Measurements from ENCODE around the gene RIMS4.

RIMS4 gene

GRCh38 chr20:44809380-44810060 is 826 bp downstream of the RIMS4 start:
- H3K4me3 ChIP-seq (ENCODE audit: control insufficient read depth, low read depth, low read length) = no peak overlapping the region
- TF ChIP-seq, protein P1, sequence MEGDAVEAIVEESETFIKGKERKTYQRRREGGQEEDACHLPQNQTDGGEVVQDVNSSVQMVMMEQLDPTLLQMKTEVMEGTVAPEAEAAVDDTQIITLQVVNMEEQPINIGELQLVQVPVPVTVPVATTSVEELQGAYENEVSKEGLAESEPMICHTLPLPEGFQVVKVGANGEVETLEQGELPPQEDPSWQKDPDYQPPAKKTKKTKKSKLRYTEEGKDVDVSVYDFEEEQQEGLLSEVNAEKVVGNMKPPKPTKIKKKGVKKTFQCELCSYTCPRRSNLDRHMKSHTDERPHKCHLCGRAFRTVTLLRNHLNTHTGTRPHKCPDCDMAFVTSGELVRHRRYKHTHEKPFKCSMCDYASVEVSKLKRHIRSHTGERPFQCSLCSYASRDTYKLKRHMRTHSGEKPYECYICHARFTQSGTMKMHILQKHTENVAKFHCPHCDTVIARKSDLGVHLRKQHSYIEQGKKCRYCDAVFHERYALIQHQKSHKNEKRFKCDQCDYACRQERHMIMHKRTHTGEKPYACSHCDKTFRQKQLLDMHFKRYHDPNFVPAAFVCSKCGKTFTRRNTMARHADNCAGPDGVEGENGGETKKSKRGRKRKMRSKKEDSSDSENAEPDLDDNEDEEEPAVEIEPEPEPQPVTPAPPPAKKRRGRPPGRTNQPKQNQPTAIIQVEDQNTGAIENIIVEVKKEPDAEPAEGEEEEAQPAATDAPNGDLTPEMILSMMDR (IDR thresholded peaks at IDR 0.05; ENCODE audit: control insufficient read depth, insufficient read depth, low read depth, low read length, missing control alignments) = no peak
- no peak for DNase-seq (ENCODE audit: low read depth)

- DNase-seq (ENCODE audit: low read depth) = no peak
- TF ChIP-seq, protein P1 (IDR thresholded peaks at IDR 0.05; ENCODE audit: control insufficient read depth, insufficient read depth, low read depth, low read length, missing control alignments) = no peak
- no peak overlapping the region for H3K4me3 ChIP-seq (ENCODE audit: control insufficient read depth, low read depth, low read length)
These were observed 2.7 kb downstream of the RIMS4 start for GRCh38 chr20:44807684-44808056.

DNA sequence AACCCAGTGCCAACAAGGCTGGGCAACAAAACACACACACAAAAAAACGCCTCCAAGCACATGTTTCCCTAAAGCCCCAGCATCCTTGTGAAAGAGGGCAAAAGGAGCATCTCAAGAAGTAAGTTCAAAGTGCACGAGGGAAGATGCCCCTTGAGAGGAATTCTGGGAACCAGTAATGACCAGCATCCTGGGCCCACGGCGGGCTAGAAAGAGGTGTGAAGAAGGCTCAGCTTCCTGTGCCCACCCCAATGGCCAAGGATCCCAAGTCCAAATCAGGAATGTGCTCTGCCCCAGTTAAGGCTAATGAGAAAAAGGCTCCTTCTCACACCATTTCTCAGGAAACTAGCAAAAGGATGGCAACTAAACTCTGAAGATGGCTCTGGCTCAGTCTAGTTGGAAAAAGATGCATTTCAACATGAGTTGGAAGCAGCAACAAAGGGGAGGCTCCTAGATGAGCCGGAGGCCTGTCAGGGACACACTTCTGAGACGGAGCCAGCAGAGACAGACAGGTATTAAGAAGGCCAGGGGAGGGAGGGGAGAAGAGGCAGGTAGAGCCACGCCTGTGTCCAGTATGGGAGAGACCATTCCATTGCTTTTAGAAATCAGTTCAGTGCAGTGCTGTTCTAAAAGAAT is 3.2 kb downstream of the RIMS4 start:
- no peak for DNase-seq (ENCODE audit: low read depth)
- no peak overlapping the region for H3K4me3 ChIP-seq (ENCODE audit: control insufficient read depth, low read depth, low read length)
- TF ChIP-seq, protein P1 (IDR thresholded peaks at IDR 0.05; ENCODE audit: control insufficient read depth, insufficient read depth, low read depth, low read length, missing control alignments) = no peak

DNA sequence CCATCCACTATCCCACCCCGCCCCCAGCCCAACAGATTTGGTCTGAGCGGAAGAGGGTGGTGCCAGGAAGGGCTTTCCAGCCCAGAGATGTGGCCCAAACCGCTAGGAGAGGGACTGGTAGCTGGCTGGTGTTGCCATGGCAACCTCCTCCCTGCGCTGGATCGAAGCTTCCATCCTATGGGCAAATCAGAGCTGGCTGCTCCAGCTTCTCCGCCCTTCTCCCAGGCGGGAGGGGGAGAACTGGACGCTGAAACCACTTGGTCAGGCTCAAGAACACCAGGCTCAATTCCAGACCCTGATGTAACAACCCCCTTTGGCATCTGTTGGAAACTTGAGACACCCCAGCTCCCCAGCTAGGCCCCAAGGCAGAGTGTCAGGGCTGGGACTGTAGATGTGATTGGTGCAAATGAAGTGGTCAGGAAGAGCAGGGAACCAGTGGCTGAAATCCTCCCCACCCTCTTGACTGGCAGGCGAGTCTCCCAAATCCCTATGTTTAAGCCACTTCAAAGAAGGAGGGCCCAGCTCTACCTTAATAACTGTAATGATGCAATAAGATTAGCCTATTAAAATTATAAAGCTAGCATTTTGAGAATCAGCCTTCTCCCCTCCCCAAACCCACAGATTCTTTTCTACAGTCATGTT is 4.2 kb downstream of the RIMS4 start:
- H3K4me3 ChIP-seq (ENCODE audit: control insufficient read depth, low read depth, low read length) = no peak overlapping the region
- peak; percentile 32 for DNase-seq (ENCODE audit: low read depth)
- TF ChIP-seq, protein P1 (IDR thresholded peaks at IDR 0.05; ENCODE audit: control insufficient read depth, insufficient read depth, low read depth, low read length, missing control alignments) = no peak

GRCh38 chr20:44805335-44805978 is 4.9 kb downstream of the RIMS4 start:
- H3K4me3 ChIP-seq (ENCODE audit: control insufficient read depth, low read depth, low read length) = no peak overlapping the region
- TF ChIP-seq, protein P1 (IDR thresholded peaks at IDR 0.05; ENCODE audit: control insufficient read depth, insufficient read depth, low read depth, low read length, missing control alignments) = no peak
- DNase-seq (ENCODE audit: low read depth) = no peak

DNA sequence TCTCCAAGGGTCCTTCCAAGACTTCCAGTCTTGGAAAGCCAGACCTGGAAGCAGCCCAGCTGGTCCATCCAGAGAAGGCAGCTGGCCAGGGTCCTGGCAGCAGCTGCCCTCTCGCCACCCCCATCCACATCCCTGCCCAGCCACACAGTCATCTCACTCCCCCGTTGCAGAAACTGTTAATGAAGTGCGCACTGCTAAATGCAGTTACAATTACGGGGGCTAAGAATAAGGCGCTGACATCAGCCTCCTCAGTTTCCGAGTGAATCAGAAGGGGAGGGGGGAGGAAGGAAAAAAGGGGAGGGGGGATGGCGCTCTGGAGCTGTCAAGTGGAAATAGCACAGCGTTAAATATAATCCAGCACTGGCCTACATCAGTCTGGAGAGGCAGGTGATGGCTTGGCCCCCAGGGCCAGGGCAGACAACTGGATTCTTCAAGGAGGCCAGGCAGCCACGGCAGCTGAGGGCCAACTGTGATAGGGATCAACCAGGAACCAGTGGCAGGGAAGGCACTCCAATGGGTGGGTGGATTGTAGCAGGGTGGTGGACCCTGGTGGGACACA is 6.9 kb downstream of the RIMS4 start:
- H3K4me3 ChIP-seq (ENCODE audit: control insufficient read depth, low read depth, low read length) = no peak overlapping the region
- DNase-seq (ENCODE audit: low read depth) = no peak
- TF ChIP-seq, protein P1 (IDR thresholded peaks at IDR 0.05; ENCODE audit: control insufficient read depth, insufficient read depth, low read depth, low read length, missing control alignments) = no peak
